ENCODE data around the gene ABCG2. TPM values are rescaled to one million over a fixed set of nuclear protein-coding genes. Genes with fewer than 3 reads are reported as not detected.

ABCG2 gene
- total RNA-seq, 2 donors from 2014 or later = 12.3 to 15.3 TPM

GRCh38 chr4:88189881-88190585 lies 31.6 kb upstream of the ABCG2 start:
- H3K4me1 ChIP-seq (replicated peaks) = no peaks in the 10 kb centered on the region
- TF ChIP-seq CTCF (IDR thresholded peaks at IDR 0.05) (no peak), POLR2AphosphoS5 (IDR thresholded peaks at IDR 0.05) (no peak), POLR2A (IDR thresholded peaks at IDR 0.05) (no peak)
- 36% methylated on average over 3 of the region's 3 CpGs for WGBS
- intact Hi-C loops (cut with DNase I) = no loop called here
- no peaks in the 10 kb centered on the region for H3K9me3 ChIP-seq
- H3K36me3 ChIP-seq = no peaks in the 10 kb centered on the region
- H3K4me3 ChIP-seq = no peak overlapping the region
- no peaks in the 10 kb centered on the region for H3K27me3 ChIP-seq (replicated peaks; ENCODE audit: insufficient read depth)
- no peak overlapping the region for H3K27ac ChIP-seq
- DNase-seq (ENCODE audit: low spot score) = no peak

- TF ChIP-seq CTCF (IDR thresholded peaks at IDR 0.05) (no peak), POLR2AphosphoS5 (IDR thresholded peaks at IDR 0.05) (no peak), POLR2A (IDR thresholded peaks at IDR 0.05) (no peak)
- no peak for DNase-seq (ENCODE audit: low spot score)
Observed at GRCh38 chr4:88189418-88189738, 30.9 kb upstream of the ABCG2 start.

GRCh38 chr4:88188738-88189417 lies 30.4 kb upstream of the ABCG2 start:
- no peak for TF ChIP-seq CTCF (IDR thresholded peaks at IDR 0.05)
- no peak for TF ChIP-seq POLR2A (IDR thresholded peaks at IDR 0.05)
- no peak for TF ChIP-seq POLR2AphosphoS5 (IDR thresholded peaks at IDR 0.05)
- H3K27me3 ChIP-seq (replicated peaks; ENCODE audit: insufficient read depth) = no peaks in the 10 kb centered on the region
- 92% methylated on average over 6 of the region's 6 CpGs for WGBS
- no peak overlapping the region for H3K4me3 ChIP-seq
- H3K4me1 ChIP-seq (replicated peaks) = no peaks in the 10 kb centered on the region
- no peaks in the 10 kb centered on the region for H3K36me3 ChIP-seq
- H3K9me3 ChIP-seq = no peaks in the 10 kb centered on the region
- H3K27ac ChIP-seq = no peak overlapping the region
- intact Hi-C loops (cut with DNase I) = no loop called here
- no peak for DNase-seq (ENCODE audit: low spot score)

More at GRCh38 chr4:88189418-88189738, 30.9 kb upstream of the ABCG2 start:
- Histone ChIP-seq H3K4me3 (no peak overlapping the region), H3K9me3 (no peaks in the 10 kb centered on the region), H3K36me3 (no peaks in the 10 kb centered on the region), H3K4me1 (replicated peaks) (no peaks in the 10 kb centered on the region), H3K27me3 (replicated peaks; ENCODE audit: insufficient read depth) (no peaks in the 10 kb centered on the region), H3K27ac (no peak overlapping the region)
- WGBS = 96% methylated on average over 1 of the region's 1 CpG
- intact Hi-C loops (cut with DNase I) = no loop called here

- Histone ChIP-seq H3K27me3 (replicated peaks; ENCODE audit: insufficient read depth) (no peaks in the 10 kb centered on the region), H3K36me3 (no peaks in the 10 kb centered on the region)
- intact Hi-C loops (cut with DNase I) = no loop called here
Observed at GRCh38 chr4:88187766-88188165, 29.3 kb upstream of the ABCG2 start.

More at GRCh38 chr4:88187766-88188165, 29.3 kb upstream of the ABCG2 start:
- TF ChIP-seq POLR2AphosphoS5 (IDR thresholded peaks at IDR 0.05) = no peak
- TF ChIP-seq CTCF (IDR thresholded peaks at IDR 0.05) = no peak
- no peak for TF ChIP-seq POLR2A (IDR thresholded peaks at IDR 0.05)
- Histone ChIP-seq H3K27ac (no peak overlapping the region), H3K9me3 (no peaks in the 10 kb centered on the region), H3K4me3 (no peak overlapping the region), H3K4me1 (replicated peaks) (no peaks in the 10 kb centered on the region)
- 95% methylated on average over 1 of the region's 1 CpG for WGBS
- DNase-seq (ENCODE audit: low spot score) = no peak

All from prostate gland (tissue), 2 donors.